ENCODE measurements around the gene GP5.

Gene GP5

DNA sequence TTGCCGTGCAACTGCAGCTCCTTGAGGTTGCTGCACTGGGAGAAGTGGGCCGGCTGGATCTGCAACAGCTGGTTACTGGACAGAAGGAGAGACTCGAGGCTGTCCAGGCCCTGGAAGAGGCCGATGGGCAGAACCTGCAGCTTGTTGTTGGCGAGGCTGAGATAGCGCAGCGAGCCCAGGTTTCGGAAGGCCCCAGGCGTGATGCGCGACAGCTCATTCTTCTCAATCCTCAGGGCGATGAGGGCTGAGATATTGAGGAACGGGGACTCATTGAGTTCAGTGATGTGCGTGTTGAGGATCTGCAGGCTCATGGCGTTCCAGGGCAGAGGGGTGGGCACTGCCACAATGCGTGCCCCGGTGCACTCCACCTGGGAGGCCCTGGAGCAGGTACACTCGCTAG, 38.5 kb downstream of the GP5 start:
- H3K4me3 Mint-ChIP-seq, result no peak overlapping the region
- H3K36me3 Mint-ChIP-seq (ENCODE audit: low read depth), result no peaks in the 10 kb centered on the region
- H3K4me1 Mint-ChIP-seq, result peaks cover 17% of the 10 kb centered on the region
- peaks cover 49% of the 10 kb centered on the region for H3K27me3 Mint-ChIP-seq (ENCODE audit: low read depth)
- no peak overlapping the region for H3K27ac Mint-ChIP-seq
- TF ChIP-seq, protein P1, sequence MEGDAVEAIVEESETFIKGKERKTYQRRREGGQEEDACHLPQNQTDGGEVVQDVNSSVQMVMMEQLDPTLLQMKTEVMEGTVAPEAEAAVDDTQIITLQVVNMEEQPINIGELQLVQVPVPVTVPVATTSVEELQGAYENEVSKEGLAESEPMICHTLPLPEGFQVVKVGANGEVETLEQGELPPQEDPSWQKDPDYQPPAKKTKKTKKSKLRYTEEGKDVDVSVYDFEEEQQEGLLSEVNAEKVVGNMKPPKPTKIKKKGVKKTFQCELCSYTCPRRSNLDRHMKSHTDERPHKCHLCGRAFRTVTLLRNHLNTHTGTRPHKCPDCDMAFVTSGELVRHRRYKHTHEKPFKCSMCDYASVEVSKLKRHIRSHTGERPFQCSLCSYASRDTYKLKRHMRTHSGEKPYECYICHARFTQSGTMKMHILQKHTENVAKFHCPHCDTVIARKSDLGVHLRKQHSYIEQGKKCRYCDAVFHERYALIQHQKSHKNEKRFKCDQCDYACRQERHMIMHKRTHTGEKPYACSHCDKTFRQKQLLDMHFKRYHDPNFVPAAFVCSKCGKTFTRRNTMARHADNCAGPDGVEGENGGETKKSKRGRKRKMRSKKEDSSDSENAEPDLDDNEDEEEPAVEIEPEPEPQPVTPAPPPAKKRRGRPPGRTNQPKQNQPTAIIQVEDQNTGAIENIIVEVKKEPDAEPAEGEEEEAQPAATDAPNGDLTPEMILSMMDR (IDR thresholded peaks at IDR 0.05; ENCODE audit: unreplicated experiment in 3 of 3), result no peak
- H3K9me3 Mint-ChIP-seq, result no peaks in the 10 kb centered on the region

DNA sequence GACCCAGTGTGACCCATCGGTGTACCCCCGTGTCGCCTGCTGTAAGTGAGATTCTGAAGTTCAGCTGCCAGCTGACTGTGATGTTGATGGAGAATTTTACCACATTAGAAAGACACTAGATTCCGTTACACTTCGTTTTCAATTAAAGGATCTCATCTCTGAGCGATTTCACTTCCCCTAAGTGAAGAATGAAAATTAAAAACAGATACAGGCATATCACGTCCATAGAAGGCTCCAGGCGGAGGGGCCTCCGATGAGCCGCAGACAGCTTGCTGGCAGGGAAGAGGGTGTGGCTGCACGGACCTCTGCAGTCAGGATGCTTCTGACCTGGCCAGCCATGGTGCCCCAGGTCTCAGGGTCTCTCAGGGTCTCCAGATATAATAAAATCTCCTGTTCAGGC, 41.4 kb downstream of the GP5 start:
- no peaks in the 10 kb centered on the region for H3K36me3 Mint-ChIP-seq (ENCODE audit: low read depth)
- H3K27ac Mint-ChIP-seq, result no peak overlapping the region
- peaks cover 33% of the 10 kb centered on the region for H3K27me3 Mint-ChIP-seq (ENCODE audit: low read depth)
- H3K4me3 Mint-ChIP-seq, result no peak overlapping the region
- H3K9me3 Mint-ChIP-seq, result no peaks in the 10 kb centered on the region
- H3K4me1 Mint-ChIP-seq, result peaks cover 5% of the 10 kb centered on the region
- TF ChIP-seq, protein P1 (IDR thresholded peaks at IDR 0.05; ENCODE audit: unreplicated experiment in 3 of 3), result no peak

DNA sequence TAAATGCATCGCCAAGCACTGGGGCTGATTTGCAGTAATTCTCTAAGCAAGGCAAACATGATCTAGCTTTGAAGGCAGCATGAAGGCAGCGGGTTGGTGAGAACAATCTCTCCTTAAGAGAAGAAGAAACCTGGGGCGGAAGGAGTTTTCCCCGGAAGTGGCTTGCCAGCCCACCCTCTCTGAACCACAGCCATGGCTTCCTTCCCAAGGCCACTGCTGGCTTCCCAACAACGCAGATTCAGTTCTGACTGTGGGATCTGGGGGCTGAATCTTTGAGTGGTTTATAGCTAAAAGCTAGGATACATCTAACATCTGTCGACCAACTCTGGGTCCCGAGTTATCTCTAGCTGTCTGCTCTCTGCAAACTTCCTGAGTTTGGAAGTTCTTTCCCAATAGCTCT, 43.7 kb downstream of the GP5 start:
- Mint-ChIP-seq H3K36me3 (ENCODE audit: low read depth) (no peaks in the 10 kb centered on the region), H3K4me3 (no peak overlapping the region), H3K27me3 (ENCODE audit: low read depth) (peaks cover 21% of the 10 kb centered on the region), H3K27ac (peak overlapping the region in 1 of 3 experiments; percentile 33), H3K9me3 (no peaks in the 10 kb centered on the region), H3K4me1 (peaks cover 5% of the 10 kb centered on the region)
- TF ChIP-seq, protein P1 (IDR thresholded peaks at IDR 0.05; ENCODE audit: unreplicated experiment in 3 of 3), result no peak

DNA sequence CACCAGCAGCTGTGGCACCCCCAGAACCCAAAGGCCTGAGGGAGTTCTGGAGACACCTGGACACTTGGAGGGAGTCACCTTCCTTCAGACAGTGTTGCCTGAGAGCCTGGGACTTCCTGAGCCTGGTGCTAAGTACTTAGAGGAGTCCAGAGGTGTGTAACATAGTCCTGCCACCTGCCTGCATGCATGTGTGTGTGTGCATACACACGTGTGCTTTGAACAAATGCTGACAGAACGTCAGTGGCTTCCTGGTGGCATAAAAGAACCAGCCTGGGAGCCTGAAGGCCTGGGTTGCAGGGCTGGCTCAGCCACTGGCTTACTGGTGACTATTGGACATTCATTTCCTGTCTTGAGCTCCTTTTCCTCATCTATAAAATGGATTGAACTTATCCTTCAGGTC, 44.8 kb downstream of the GP5 start:
- no peaks in the 10 kb centered on the region for H3K36me3 Mint-ChIP-seq (ENCODE audit: low read depth)
- TF ChIP-seq, protein P1 (IDR thresholded peaks at IDR 0.05; ENCODE audit: unreplicated experiment in 3 of 3), result no peak
- no peaks in the 10 kb centered on the region for H3K9me3 Mint-ChIP-seq
- H3K4me3 Mint-ChIP-seq, result no peak overlapping the region
- H3K4me1 Mint-ChIP-seq, result peaks cover 5% of the 10 kb centered on the region
- H3K27ac Mint-ChIP-seq, result no peak overlapping the region
- peaks cover 18% of the 10 kb centered on the region for H3K27me3 Mint-ChIP-seq (ENCODE audit: low read depth)

DNA sequence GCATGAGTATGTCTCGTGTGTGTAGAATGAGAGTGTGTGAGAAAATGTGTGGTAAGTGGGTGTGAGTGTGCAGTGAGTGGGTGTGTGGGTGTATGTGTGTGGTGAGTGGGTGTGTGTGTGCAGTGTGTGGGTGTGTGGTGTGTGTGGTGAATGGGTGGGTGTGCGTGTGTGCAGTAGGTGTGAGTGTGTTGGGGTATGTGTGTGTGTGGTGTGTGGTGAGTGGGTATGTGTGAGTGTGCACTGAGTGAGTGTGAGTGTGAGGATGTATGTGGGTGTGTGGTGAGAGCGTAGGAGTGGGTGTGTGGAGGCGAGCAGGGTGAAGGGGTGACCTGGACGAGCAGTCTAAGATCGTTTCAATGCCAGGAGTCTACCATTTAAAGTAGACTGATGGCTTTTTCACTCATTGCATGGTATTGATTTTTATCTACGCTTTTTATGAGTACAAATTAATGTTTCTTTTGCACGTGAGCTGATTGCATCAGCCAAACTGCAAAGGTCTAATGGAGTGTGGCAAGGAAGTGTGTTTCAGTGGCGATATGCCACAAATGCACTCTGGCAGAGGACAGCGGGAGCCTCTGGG, 46.3 kb downstream of the GP5 start:
- Mint-ChIP-seq H3K36me3 (ENCODE audit: low read depth) (no peaks in the 10 kb centered on the region), H3K4me1 (peaks cover 5% of the 10 kb centered on the region), H3K27ac (no peak overlapping the region), H3K9me3 (no peaks in the 10 kb centered on the region), H3K27me3 (ENCODE audit: low read depth) (peaks cover 10% of the 10 kb centered on the region), H3K4me3 (no peak overlapping the region)
- TF ChIP-seq, protein P1 (IDR thresholded peaks at IDR 0.05; ENCODE audit: unreplicated experiment in 3 of 3), result no peak

DNA sequence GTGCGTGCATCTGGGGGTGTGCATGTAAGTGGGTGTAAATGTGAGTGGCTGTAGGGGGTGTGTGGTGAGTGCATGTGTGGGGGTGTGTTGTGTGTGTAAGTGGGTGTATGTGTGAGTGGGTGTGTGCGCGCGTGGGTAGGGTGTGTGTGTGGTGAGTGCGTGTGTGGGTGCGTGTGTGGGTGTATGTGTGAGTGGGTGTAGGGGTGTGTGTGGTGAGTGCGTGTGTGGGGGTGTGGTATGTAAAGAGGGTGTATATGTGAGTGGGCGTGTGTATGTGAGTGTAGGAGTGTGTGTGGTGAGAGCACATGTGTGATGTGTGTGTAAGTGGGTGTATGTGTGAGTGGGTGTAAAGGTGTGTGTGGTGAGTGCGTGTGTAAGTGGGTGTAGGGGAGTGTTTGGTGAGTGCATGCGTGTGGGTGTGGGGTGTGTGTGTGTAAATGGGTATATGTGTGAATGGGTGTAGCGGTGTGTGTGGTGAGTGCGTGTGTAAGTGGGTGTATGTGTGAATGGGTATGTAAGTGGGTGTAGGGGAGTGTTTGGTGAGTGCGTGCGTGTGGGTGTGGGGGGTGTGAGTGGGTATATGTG, 47.0 kb downstream of the GP5 start:
- TF ChIP-seq, protein P1 (IDR thresholded peaks at IDR 0.05; ENCODE audit: unreplicated experiment in 3 of 3), result no peak
- no peaks in the 10 kb centered on the region for H3K9me3 Mint-ChIP-seq
- H3K36me3 Mint-ChIP-seq (ENCODE audit: low read depth), result no peaks in the 10 kb centered on the region
- no peak overlapping the region for H3K27ac Mint-ChIP-seq
- peaks cover 5% of the 10 kb centered on the region for H3K4me1 Mint-ChIP-seq
- H3K27me3 Mint-ChIP-seq (ENCODE audit: low read depth), result peaks cover 9% of the 10 kb centered on the region
- no peak overlapping the region for H3K4me3 Mint-ChIP-seq
